HG03565 (cell line): ENCODE results near the gene SLC12A6.
"Not testable (repeated sequence)": the region's sequence is repeated elsewhere in the genome, so short reads cannot be mapped to it uniquely, and the experiment has no call there.

Experiments used
- ATAC-seq: cut with Tn5 transposase; IDR thresholded peaks from one replicate; pipeline ENCODE4 v1.9.1; 2021; ENCODE audit warnings: mild to moderate bottlenecking, moderate library complexity; ENCODE audit not compliant: unreplicated experiment

SLC12A6 gene

GRCh38 chr15:34358367-34358766 is 20.8 kb upstream of the SLC12A6 start:
- ATAC-seq: no peak

GRCh38 chr15:34357653-34358052 is 20.1 kb upstream of the SLC12A6 start:
- ATAC-seq: no peak

- no peak for ATAC-seq
Measured at GRCh38 chr15:34355241-34355640, 17.7 kb upstream of the SLC12A6 start.

- ATAC-seq: no peak
Measured at GRCh38 chr15:34354286-34354685, 16.7 kb upstream of the SLC12A6 start.

DNA sequence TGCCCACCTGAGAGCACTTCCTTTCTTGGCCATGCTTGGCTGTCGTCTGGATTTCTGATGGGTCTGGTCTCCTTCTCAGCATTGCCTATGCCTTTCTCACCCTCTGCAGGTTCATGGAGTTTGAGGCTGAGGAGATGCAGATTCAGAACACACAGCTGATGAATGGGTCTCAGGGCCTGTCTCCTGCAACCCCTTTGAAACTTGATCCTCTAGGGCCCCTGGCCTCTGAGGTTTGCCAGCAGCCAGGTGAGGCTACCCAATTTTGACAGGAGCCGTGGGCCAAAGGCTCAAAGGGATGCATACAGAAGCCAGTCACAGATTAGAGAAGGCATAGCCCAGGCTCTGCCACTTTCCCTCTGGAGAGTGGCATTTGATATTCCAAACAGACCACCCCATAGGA is 16.0 kb upstream of the SLC12A6 start:
- ATAC-seq: no peak

- ATAC-seq: not testable (repeated sequence)
Measured at GRCh38 chr15:34352996-34353395, 15.4 kb upstream of the SLC12A6 start.

- ATAC-seq: no peak
Measured at GRCh38 chr15:34349769-34350168, 12.2 kb upstream of the SLC12A6 start.

- no peak for ATAC-seq
Measured at GRCh38 chr15:34348735-34349300, 11.2 kb upstream of the SLC12A6 start.

- no peak for ATAC-seq
Measured at GRCh38 chr15:34347951-34348638, 10.5 kb upstream of the SLC12A6 start.

DNA sequence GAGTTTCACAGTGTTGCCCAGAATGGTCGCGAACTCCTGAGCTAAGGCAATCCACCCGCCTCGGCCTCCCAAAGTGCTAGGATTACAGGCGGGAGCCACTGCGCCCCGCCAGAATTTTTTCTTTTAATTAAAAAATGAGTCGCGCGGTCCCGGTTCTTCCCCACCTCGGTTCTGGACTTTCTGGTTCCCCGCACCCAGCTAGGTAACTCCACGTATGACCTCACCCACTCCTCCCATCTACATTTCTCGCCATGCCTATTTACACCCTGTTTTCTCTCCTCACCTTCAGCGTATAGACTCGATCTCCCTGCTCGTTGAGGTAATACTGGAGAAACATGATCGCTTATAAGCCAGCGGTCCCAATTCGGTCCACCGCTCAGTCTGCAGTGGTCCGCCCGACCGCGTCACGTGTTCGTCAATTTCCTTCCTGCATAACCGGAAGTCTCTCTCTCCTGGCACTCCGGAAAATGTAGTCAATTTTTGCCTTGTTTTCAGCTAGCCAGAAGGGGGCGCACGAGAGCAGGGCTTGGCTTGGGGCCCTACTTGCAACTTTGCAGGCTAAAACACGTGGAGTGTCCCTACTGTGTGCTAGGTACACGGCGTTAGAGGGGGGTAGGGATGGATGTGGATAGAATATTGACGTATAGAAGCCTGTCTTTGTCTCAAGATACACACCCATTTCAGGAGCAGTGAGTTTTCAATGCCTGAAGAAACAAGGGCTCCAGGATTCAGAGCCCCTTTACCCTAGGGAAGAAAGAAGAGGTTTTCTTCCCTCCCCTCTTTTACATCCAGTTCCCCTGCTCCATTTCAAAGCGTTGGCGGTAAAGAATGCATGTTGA is 5.4 kb upstream of the SLC12A6 start, which contains the start of the genes NOP10 and NUTM1:
NOP10 (minus strand) TSS at position 400 of the 839 bp plus-strand sequence; CDS start at position 337, 63 bp downstream.
NUTM1 (plus strand) TSS at position 579 of the 839 bp plus-strand sequence. CDS start 382 bp downstream, outside the sequence.
- peak; percentile 84 for ATAC-seq

DNA sequence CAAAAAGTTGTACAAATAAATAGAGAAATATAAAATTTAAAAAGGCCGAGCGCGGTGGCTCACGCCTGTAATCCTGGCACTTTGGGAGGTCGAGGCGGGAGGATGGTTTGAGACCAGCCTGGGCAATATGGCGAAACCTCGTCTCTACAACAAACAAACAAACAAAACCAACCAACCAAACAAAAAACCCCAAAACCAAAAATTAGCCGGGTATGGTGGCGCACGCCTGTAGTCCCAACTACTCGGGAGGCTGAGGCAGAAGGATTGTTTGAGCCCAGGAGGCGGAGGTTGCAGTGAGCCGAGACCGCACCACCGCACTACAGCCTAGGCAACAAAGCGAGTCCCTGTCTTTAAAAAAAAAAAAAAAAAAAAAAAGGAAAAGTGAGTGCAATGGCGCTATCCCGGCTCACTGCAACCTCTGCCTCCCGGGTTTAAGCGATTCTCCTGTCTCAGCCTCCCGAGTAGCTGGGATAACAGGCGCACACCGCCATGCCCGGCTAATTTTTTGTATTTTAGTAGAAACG is 4.7 kb upstream of the SLC12A6 start:
- not testable (repeated sequence) for ATAC-seq

- ATAC-seq: no peak
Measured at GRCh38 chr15:34341381-34342212, 4.0 kb upstream of the SLC12A6 start.

GRCh38 chr15:34339946-34340345 is 2.4 kb upstream of the SLC12A6 start:
- ATAC-seq: no peak

DNA sequence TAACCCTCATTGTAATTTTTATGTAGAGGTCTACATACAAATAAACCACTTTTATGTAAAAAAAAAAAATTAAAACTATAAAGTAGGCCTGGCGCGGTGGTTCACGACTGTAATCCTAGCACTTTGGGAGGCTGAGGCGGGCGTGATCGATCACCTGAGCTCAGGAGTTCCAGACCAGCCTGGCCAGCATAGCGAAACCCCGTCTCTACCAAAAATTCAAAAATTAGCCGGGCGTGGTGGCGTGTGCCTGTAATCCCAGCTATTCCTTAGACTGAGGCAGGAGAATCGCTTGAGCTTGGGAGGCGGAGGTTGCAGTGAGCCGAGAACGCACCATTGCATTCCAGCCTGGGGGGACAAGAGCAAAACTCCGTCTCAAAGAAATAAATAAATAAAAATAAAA is 766 bp upstream of the SLC12A6 start:
- ATAC-seq: no peak

- no peak for ATAC-seq
Measured at GRCh38 chr15:34336991-34337556, 507 bp downstream of the SLC12A6 start.

DNA sequence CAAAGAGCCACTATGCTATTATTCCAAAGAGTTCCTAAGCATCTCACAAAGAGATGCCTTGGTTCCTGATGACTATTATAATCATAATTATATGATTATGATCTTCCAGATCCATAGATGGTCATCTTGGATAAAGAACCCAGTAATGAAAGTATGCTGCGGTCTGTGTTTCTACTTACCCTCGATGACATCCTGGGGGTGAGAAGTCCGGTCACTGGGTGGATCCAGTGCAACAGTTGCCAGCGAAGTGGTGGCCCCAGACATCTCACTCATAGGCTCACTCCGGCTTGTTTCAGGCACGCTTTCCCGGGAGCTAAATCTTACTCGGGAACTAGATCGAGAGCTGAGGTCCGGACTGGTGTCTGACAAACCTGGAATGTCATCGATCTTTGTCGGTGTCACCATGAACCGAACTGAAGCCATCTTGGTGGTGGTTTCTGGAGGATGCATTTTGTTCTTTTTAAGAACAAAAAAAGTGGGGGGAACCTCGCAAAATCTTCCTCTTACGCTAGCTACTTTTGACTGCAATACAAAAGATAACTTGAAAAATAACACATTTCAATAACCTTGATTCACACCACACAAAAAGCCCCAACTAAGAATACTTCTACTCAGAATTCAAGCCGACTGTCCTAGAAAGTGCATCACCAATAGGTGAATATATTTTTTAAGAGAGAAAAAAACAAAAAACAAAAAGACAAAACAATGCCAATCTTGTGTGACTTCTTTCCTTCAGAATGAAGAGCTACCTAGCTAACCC is 1.2 kb downstream of the SLC12A6 start:
- no peak for ATAC-seq

GRCh38 chr15:34335176-34336032 is 2.2 kb downstream of the SLC12A6 start:
- ATAC-seq: no peak

- ATAC-seq: no peak
Measured at GRCh38 chr15:34334672-34335071, 2.9 kb downstream of the SLC12A6 start.
